NB4 (cell line): ENCODE measurements around the gene SMPDL3A.

Source experiments
- POLR2A ChIP-seq: IDR thresholded peaks from 2 replicates; pipeline ENCODE4 v1.6.1; 2011; ENCODE audit warnings: mild to moderate bottlenecking; ENCODE audit not compliant: insufficient read length; ENCODE audit errors: extremely low read depth
- TF ChIP-seq, protein P1 (sequence below): IDR thresholded peaks from one replicate; pipeline ENCODE4 v1.5.1; 2012; ENCODE audit warnings: low read depth, low read length

- no peak for TF ChIP-seq POLR2A
- TF ChIP-seq, protein P1, sequence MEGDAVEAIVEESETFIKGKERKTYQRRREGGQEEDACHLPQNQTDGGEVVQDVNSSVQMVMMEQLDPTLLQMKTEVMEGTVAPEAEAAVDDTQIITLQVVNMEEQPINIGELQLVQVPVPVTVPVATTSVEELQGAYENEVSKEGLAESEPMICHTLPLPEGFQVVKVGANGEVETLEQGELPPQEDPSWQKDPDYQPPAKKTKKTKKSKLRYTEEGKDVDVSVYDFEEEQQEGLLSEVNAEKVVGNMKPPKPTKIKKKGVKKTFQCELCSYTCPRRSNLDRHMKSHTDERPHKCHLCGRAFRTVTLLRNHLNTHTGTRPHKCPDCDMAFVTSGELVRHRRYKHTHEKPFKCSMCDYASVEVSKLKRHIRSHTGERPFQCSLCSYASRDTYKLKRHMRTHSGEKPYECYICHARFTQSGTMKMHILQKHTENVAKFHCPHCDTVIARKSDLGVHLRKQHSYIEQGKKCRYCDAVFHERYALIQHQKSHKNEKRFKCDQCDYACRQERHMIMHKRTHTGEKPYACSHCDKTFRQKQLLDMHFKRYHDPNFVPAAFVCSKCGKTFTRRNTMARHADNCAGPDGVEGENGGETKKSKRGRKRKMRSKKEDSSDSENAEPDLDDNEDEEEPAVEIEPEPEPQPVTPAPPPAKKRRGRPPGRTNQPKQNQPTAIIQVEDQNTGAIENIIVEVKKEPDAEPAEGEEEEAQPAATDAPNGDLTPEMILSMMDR, result no peak
These were observed 7.3 kb upstream of the SMPDL3A start for GRCh38 chr6:122781716-122782115.
